C4-2B (cell line): ENCODE measurements around the gene HRG.
"Not testable (repeated sequence)": the region's sequence is repeated elsewhere in the genome, so short reads cannot be mapped to it uniquely, and the experiment has no call there.

ENCODE experiments used
- H3K27ac ChIP-seq: fragments of 450-650 bp; 2 replicates; pipeline ENCODE4 v1.5.1; 2017
- ZFX ChIP-seq: fragments of 450-650 bp; IDR thresholded peaks from 2 replicates; pipeline ENCODE4 v1.6.1; 2017
- TF ChIP-seq, protein P1 (sequence below): fragments of 450-650 bp; conservative IDR thresholded peaks from 2 replicates; pipeline ENCODE4 v1.5.1; 2017; ENCODE audit warnings: mild to moderate bottlenecking

Gene HRG

DNA sequence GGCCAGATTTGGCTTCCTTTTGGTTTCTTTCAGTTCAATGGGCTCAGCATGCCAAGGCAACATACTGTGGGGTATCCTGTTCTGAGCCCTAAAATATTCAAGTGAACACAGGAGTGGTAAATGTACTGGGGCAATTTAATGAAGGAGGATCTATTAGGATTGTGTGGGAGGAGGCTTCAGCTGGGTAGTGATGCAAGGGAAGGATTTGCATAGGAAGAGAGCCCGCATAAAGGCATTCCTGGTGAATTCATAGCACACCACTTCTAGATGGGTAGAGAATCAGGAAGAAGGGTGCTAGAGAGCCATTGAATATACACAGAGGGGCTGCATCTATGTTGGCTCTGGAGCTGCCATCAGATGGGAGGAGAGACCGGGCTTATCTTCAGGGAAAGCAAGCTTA is 30.7 kb downstream of the HRG start:
- TF ChIP-seq ZFX = no peak
- TF ChIP-seq, protein P1, sequence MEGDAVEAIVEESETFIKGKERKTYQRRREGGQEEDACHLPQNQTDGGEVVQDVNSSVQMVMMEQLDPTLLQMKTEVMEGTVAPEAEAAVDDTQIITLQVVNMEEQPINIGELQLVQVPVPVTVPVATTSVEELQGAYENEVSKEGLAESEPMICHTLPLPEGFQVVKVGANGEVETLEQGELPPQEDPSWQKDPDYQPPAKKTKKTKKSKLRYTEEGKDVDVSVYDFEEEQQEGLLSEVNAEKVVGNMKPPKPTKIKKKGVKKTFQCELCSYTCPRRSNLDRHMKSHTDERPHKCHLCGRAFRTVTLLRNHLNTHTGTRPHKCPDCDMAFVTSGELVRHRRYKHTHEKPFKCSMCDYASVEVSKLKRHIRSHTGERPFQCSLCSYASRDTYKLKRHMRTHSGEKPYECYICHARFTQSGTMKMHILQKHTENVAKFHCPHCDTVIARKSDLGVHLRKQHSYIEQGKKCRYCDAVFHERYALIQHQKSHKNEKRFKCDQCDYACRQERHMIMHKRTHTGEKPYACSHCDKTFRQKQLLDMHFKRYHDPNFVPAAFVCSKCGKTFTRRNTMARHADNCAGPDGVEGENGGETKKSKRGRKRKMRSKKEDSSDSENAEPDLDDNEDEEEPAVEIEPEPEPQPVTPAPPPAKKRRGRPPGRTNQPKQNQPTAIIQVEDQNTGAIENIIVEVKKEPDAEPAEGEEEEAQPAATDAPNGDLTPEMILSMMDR = no peak

DNA sequence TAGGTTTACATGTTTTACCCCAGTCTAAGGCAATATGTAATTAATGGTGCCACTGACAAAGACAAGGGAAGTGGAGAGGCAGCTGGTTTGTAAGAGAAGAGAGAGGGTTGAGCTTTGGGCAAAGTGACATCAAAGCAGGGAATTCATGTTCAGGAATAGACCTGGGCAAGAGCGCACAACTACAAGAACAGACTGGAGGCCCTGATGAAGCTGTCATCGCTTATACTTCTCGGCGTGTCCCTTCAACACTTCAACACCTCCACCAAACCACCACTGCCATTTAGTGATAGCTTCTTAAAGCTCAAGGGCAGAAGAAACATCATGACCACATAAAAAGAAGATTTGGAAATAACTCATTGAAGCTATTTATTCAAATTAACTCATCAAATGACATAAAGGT is 31.7 kb downstream of the HRG start:
- H3K27ac ChIP-seq = no peak overlapping the region
- TF ChIP-seq ZFX = no peak
- TF ChIP-seq, protein P1 = no peak

More for the DNA sequence above, 30.7 kb downstream of the HRG start:
- no peak overlapping the region for H3K27ac ChIP-seq

DNA sequence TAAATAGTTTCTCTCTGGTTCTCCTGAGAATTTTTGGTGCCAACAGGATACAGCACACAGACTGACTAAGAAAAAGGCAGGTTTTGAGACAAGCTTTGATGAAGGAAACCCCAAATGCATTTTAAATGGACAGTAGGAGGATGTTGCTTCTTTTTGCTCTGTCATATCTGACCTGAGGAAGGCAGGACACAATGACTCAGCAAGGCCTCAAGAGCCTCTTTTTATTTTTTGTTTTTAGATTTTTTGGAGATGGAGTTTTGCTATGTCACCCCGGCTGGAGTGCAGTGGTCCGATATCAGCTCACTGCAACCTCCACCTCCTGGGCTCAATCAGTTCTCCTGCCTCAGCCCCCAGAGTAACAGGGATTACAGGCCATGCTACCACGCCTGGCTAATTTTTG is 34.5 kb downstream of the HRG start:
- no peak for TF ChIP-seq ZFX
- TF ChIP-seq, protein P1 = no peak
- no peak overlapping the region for H3K27ac ChIP-seq

DNA sequence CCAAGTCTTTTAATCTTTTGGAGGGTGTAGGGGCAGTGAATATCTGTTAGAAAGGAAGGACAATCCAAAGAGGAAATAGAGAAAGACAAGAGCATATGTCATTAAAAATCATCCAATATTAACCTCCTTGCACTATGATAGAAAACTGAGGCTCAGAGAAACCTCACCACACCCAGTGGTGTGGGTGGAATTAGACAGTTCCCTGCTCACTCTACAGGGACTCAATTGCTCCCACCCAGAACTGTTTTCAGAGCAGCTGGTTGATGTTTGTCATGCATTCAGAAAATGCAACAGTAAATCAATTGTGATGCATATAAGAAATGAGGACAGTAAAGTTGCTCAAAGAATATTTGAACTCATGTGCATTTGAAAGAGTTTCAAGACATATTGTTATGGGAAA is 36.6 kb downstream of the HRG start:
- H3K27ac ChIP-seq = not testable (repeated sequence)

DNA sequence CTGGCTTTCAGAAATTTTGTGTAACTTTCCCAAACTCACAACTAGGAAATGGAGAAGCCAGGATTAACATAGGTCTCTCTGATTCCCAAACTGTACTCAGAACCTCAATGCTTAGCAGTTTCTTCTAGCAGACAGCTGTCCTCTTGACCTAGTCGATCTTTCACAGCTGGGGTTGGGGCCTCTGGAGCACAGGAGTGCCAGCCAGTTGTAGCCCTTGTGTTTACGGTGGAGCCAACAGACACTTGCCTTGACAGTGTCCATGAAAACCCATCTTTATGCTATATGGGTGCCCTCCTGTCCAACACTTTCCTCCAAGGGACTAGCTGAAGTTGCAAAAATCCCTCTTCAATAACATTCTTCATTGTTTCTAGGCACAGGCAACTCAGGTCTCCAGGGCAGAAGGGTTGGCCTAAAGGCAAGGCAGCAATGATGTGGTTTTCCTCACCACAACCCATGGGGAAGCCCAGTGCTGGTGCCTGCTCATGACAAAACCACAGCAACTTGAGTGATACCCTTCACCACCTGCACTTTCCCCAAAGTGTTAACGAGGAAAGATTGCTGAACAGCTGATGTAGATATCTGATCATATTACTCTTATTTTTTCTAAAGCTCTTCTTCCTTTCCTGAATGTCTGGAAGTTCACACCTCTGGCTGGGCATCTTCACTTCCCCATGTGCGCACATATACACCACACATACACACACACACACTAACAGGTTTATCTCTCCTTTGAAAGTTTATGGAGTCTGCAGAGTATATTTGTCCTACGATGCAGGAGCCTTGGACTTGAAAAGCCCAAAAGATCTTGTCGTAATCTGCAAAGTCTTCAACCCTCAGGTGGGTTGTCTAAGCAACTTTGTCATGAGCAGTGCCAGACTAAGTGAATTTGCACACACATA is 40.3 kb downstream of the HRG start:
- TF ChIP-seq, protein P1 = no peak
- no peak for TF ChIP-seq ZFX
- no peak overlapping the region for H3K27ac ChIP-seq

DNA sequence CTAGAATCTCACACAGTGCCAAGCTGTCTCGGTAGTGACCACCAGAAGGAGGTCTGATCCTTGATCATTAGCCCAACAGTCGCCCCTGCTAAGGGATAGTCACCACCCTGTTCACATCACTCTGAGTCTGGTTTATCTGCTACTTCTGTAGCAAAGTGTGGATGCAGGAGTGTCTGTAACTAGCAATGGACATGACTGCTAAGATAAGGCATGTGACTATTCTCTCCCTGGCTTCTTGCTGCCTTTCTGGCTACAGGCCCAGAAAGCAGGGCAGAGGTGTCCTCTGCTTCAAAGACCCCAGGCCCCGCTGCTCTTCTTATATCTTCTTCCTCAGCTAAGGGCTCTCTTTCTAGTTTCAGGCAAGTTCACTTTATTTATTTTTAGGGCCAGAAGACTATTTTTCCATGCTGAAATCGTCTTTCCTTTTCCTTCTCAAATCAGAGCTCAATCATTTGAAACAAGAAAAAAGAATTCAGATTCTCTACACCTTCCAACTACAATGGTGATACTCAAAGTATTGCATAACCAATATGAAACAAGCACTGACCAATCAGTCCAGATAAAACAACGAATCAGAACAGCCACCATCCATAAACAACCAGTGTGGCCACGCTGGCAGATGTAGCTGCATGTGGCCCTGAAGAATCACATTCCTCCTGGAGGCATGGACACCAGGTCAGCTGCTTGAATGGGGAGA is 43.3 kb downstream of the HRG start:
- TF ChIP-seq, protein P1 = no peak
- no peak for TF ChIP-seq ZFX
- H3K27ac ChIP-seq = no peak overlapping the region

DNA sequence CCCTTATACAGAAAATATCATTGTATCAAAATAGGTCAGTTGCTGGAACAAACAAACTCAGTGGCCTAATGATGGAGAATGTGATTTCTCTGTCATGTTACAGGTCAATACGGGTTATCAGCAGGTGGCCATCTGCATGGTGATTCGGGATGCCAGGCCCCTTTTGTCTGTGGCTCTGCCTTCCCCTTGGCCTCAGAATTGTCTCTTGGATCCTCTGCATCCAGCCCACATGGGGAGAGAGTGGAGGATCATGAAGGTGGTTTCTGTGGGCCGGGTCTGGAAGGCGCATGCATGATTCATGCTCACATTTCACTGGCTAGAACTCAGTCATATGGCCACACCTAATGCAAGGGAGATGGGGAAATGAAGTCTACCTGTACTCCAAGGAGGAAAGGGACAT is 44.9 kb downstream of the HRG start:
- not testable (repeated sequence) for H3K27ac ChIP-seq

DNA sequence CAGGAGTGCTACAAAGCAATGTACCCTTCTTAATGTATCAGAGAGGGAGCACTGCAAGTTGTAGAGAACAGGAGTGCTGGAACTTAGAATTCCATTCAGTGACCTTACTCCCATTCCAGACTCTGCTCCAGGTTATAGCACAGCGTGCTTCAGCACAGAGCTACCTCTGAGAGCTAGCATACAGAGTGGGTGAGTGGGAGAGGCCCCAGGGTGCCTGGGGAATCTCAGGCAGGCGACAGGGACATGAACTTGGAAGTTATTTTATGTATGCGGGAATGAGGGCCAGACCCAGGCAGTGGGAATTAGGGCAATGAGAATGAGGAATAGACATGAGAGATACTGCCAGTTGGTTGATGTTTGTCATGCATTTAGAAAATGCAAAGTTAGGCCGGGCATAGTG is 47.7 kb downstream of the HRG start:
- H3K27ac ChIP-seq = no peak overlapping the region
- TF ChIP-seq, protein P1 = no peak
- no peak for TF ChIP-seq ZFX
